CD1c-positive myeloid dendritic cell (primary cell): Measurements from ENCODE around the gene PEAK3.
A peak's percentile ranks its signal among the peaks of the same experiment; 100 is the strongest.

Experiments used
- DNase-seq: peaks from one replicate; pipeline ENCODE4 v3.0.0-alpha.2; 2016; ENCODE audit errors: extremely low spot score

Gene PEAK3

DNA sequence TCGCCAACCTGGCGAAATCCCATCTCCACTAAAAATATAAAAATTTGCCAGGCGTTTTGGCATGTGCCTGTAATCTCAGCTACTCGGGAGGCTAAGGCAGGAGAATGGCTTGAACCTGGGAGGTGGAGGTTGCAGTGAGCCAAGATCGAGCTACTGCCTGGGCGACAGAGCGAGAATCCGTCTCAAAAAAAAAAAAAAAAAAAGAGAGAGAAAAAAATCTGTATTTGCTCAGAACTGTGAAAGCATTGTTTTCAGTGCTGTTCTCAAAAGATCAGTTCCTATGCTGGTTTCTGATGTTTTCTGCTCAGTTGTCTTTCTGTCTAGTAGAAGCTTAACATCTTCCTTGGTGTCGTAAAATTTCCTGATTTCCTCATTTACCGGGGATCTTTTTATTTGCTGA is 42.8 kb downstream of the PEAK3 start:
- peak; percentile 31 for DNase-seq

DNA sequence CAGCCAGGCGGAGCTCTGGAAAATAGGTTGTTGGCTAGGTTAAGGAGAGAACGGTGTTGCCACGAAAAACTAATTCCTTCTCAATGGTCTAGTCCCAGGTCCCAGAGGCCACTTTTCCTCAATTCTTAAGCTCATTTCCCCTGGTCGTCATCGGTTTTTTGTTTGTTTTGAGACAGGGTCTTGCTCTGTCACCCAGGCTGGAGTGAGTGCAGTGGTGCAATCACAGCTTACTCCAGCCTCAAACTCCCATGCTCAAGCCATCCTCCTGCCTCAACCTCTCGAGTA is 44.2 kb downstream of the PEAK3 start:
- DNase-seq = no peak

DNA sequence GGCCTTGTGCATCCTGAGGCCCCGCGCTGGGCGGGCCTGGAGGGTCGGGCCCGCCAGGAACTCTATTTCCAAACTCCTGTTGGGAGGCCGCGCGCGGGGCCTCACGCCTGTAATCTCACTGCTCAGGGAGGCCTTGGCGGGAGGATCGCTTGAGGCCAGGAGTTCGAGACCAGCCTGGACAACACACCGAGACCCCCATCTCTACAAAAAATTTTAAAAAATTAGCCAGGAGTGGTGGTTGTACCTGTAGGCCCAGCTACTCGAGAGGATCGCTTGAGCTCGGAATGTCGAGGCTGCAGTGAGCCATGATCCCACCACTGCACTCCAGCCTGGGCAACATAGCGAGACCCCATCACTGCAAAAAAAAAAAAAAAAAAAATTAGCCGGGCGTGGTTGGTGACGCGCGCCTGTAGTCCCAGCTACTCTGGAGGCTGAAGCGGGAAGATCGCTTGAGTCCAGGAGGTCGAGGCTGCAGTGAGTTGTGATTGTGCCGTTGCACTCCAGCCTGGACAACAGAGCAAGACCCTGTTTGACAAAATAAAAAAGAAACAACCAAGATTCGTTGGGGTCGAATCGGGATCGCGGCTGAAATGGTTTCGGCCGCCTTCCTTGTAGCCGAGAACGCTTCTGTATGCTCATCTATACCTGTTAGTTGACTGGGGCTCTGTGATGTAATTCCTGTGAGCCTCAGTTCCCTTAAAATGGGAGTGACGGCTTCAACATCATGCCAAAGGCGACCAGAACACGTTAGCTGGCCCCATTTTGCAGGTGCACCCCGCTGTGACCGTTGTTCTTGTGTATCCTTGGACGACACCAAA is 44.7 kb downstream of the PEAK3 start:
- DNase-seq = no peak

DNA sequence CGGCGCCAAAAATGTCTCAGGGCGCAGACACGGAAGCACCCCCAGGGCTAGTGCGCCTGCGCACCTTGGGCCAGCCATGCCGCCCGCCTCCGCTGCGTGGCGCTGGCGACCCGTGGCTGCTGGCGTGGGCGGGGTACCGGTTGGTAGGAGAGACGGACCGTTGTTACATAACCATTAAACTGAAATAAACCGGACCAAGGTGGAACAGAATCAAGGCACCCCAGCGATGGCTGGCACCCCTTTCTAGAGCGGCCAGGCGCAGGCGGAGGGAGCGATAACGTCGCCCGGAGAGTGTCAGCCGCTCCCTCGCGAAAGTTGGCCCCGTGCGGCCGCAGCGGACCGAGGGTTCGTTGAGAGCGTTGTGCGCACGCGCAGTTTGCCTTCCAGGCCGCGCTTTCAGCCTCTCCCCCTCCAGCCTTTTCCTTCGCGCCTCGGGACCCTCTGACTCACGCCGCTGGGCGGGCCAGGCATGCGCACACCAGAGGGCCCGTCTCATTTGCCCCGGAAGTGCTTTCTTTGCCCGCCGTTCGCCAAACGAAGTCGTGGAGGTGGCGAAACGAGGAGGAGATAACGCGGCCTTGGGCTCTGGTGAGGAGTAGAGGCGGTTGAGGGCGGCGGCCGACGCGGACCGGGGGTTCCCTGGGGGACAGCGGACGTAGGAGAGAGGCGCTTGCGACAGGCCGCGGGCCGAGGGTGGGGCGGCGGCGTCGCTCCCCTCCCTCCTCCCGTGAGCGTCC is 45.5 kb downstream of the PEAK3 start, which contains the start of the genes PLEKHJ1 and SF3A2:
Gene PLEKHJ1, minus strand, starts transcription at position 16 of the 737 bp plus-strand sequence. CDS start 81 bp downstream, outside the sequence.
Gene SF3A2, plus strand, starts transcription at position 511 of the 737 bp plus-strand sequence. CDS start 6,595 bp downstream, outside the sequence.
- DNase-seq = peak; percentile 100

DNA sequence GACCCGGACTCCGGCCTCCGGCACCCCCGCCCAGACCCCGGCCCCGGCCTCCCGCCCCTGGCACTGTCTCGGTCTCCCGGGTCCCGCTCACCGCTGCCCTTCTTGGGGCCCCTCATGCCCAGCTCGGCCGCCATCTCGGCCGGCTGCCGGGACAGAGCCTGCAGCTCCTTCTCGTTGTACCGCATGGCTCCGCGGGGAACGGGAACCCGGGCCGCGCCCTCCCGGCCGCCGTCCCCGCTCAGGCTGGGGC is 46.0 kb downstream of the PEAK3 start:
- no peak for DNase-seq

DNA sequence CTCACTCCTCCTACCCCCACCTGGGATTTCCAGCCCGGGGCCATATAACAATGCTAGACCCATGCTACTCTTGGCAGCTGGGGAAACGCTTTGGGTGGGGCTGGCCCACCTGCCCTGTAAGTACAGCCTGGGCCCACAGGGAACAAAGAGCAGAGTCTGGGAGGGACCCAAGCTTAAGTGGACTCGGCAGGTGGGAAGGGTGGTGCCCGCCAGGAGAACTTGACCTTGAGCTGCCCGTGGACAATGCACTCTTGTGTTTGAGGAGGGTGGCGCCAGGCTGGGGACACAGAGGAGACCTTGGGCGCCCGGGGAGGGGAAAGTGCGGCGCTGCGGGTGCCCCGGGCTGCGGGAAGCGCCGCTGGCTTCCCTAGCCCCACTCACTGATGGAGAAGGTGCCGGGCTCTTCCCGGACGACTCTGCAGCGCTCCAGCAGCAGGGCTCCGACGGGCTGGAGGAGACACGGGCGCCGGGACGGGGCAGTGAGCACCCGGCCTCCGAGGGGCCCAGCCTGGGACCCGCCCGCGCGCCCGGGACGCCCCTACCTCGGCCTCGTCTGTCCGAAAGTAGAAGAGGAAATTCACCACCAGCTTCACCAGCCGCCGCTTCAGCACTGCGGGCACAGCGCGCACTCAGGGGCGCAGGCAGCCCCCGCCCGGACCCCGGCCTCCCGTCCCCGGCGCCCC is 46.5 kb downstream of the PEAK3 start:
- peak; percentile 13 for DNase-seq

DNA sequence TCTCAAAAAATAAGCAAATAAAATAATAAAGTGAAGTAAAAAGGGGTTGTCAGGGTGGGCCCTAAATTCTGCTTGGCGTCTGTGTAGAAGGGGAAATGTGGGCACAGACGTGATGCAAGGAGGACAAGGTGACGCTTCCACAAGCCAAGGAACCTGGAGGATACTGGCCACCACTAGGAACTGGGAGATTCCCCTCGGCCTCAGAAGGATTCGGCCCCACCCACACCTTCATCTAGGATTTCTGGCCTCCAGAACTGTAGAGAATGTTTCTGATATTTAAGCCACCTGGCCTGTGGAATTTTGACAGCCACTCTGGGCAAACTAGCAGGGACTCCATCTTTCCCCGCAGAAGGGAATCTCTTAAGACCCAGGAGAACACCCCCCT is 47.0 kb downstream of the PEAK3 start:
- peak; percentile 30 for DNase-seq

DNA sequence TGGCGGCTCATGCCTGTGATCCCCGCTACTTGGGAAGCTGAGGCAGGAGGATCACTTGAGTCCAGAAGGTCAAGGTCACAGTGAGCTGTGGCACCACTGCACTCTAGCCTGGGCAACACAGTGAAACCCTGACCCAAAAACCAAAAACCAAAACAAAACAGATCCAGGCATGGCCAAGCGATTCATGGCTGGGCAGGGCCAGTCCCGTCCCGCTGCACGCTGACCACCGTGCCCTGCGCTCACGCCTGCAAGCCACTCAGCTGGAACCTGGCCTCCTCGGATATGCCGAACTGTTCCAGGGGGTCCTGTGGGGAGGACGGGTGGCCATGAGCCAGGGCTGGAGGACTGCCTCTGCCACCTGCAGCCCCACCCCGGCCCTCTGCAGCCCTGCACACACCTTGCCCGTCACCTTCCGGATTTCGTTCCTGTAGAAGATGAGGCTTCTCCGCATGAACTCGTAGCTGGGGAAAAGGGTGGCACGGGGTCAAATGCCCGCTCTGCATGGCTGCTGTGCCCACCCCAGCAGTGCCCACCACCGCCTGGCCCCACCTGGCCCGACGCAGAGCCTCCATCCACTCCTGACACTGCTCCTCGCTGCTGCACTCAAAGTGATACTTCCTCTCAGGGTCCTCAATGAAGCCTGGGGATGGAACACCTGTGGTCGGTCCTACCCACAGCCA is 48.2 kb downstream of the PEAK3 start:
- no peak for DNase-seq

DNA sequence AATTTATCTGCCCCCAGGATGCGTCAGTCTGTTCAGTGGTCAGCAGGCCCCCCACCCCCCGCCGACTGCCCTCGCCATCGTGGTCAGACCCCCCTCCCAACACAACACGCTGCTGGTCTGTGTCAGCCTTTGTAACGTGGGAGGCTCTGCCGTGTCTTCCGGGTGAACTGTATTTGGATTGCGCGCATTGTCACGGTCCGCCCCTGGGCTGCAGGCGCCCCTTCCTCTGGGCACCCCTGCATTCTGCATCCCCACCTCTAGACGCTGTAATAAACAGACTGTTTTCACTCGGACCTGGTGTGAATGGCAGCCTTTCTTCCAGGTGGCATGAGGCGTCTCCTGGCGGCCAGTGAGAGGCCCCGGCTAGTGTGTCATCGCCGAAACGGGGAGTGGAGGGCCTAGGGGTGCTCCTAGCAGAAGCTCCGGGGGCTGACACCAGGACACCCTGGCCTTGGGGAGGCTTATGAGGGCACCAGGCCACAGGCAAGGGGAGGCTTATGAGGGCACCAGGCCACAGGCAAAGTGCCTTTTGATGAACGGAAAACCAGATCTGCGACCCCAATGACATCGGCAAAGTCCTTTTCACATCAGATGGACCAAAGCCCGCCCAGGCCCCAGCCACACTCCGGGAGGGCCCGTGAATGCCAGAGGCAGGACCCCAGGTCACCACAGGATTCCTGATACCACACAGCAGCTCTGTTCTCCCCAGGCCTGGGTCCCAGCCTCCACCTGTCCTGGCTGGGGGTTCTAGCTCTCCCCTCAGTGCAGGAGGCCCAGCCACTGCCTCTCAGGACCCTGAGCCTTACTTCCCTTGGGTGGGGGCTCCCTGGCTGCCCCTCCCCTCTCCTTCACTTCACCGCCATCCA is 49.5 kb downstream of the PEAK3 start:
- no peak for DNase-seq

DNA sequence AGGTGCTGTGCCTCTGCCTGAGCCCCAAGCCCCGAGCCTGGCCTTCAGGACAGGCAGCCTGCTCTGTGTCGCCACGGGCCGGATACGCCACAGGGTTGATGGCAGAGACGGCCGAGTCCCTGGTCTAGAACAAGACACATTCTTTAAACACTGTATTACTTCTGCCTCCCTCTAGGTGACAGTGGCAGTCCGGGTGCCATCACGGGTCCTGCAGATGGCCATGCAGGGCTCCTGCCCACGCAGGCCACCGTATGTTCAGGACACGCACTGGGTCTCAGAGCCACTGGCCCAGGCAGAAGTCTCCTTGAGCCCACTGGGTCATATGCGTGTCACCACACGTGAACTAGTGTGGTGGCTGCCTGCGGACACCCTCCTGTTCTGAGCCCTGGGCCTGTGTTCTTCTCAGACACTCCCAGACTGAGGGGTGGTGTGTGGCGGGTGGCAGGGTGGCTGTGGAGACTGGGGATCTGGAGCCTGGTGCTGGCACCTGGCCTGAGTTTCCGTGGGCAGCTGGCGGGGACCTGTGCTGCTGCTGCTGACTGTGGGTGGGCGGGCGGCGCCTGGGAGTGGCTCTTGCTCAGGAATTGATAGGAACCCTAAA is 50.3 kb downstream of the PEAK3 start:
- no peak for DNase-seq

DNA sequence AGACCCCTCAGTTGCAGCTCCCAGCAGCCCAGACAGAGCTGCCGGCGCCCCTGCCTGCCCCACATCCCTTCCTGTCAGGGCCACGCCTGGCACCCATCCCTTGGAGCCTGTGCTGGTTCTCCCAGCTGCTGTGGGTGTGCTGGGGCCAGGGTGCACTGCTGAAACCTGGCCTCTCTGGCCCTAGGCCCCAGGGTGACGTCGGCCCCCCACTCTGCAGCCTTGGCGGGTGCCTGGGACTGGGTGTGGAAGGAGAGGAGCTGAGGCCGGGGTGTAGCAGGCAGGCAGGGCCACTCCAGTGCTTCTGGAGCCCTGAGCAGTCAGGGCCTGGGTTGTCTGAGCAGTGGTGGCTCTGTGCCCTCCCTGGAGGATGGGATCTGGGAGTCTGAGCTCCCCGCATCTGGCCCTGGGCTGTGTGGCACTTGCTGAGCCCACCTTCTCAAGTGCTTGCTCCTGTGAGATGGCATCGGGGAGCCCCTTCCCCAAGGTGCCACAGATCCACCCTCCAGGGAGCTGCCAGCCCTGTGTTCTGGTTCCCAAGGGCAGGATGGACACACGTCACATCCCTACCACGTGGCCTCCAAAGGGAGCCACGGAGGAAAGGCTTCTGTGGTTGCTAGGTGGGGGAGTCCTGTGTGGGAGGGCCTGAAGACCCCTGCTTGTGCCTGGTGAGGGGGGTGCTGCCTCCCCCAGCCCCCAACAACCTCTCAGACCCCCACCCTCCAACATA is 51.0 kb downstream of the PEAK3 start:
- DNase-seq = no peak

DNA sequence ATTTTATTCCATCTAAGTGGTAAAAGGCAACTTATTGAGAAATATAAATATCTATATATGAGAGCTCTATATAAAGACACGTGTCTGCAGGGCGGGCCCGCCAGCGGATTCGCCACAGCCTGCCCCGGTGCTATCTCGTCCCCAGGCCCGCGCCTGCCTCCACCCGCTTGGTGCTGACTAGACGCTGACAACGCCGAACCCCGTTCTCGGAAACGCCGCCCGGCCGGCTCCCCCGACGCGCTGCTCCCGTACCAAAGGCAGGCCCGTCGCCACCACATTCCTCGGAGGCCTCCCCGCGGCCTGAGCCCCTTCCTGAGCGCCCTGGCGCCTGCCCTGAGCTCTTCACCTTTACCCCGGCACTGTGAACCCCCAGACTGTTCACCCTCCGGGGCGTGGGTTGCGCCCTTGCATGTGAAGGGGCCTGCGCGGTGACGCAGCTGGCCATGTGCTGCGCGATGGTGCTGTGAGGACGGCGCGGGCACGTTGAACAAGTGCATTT is 51.9 kb downstream of the PEAK3 start:
- DNase-seq = no peak

DNA sequence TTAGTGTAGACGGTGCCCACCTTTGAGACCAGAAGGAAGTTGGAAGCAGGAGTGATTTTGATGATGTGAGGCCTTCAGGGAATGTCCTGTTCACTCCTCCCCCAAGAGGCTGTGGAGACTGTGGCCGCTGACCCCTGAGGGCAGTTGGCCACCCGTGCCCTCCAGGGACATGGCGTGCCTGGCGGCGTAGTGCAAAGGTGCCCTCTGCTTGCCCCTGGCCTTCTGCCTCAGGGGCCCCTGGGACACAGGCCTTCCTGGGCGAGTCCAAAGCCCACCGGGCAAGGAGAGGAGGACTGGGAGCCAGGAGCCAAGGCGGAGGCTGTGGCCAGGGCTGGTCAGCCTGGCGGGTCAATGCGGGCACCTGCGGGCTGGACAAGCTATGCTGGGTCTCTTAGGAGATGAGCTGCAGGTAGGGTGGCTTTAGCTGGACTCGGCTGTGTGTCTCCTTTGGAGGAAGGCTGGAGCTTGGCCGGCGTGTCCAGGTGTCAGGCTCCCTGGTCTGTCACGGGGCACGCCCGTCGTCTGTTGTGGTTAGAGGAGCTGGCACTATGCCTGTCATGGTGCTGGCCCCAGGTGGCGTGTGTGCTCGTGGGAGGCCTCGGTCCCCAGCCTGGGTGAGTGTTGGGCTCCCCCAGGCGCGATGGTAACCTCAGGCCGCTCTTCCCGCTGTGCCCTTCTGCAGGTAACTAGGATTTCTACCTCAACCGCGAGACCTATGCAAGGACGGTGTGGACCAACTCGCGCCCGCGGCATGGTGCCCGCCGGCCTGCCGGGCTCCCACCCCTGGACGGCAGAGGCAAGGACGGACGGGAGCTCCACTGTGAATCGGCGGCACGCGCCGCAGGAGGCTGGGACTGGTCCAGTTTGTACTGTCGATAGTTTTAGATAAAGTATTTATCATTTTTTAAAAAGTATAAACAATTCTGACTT is 52.6 kb downstream of the PEAK3 start:
- DNase-seq = no peak

DNA sequence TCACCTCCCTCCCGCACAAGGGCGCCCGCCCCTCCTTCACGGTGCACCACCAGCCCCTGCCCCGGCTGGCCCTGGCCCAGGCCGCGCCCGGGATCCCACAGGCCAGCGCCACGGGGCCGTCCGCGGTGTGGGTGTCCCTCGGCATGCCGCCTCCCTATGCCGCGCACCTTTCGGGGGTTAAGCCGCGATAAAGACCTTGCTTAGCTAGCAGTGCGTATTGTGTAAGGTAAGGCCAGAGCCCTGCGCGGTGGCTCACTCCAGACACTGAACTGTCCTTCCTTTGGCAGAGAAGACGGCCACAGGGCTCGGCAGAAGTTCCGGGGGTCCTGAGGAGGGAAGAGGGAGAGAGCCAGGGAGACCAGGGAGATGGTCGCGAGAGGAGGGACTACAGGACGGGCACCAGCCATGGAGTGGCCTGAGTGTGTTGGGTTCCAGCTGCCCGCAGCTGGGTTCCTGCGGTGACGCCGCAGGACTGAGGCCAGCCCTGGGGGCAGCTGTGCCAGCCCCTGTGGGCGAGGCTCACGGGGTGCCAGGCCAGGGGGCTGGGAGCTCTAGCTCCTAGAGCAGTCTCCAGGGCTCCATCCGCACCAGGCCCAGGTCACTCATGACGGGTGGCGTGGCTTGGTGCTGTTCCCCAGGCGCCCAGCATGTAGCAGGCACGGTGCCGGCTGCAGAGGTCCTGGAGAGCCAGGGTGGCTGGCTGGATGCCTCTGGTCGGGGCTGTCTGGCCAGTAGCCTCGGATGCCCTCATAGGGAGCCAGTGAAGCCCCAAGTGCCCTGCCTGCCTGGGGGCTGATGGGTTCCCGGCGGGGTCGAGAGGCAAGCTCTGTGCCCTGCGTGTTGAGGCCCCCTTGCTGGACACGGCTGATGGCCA is 53.6 kb downstream of the PEAK3 start:
- DNase-seq = no peak

DNA sequence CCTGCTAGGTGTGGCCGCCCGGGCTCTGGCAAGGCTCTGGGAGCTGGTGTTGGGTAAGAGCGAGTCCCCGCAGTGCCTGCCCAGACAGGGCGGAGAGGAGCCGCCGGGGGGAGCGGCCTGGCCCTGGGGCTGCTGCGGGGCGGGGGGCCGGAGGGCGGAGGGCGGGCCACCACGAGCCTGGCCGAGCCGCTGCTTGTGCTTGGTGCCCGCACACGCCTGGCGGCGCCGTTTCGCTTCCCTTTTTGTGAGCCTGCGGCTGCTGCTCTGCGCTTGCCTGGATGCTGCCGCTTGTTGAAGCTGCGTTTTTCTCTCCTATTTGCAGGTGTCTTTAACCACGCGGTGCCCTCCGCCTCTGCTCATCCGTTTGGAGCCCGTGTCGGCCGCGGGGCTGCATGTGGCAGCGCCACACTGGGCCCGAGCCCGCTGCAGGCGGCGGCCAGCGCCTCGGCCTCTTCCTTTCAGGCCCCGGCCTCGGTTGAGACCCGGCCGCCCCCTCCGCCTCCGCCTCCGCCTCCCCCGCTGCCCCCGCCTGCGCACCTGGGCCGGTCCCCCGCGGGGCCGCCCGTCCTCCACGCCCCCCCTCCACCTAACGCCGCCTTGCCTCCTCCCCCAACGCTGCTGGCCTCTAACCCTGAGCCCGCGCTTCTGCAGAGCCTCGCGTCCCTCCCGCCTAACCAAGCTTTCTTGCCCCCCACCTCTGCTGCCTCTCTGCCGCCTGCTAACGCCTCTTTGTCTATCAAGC is 54.4 kb downstream of the PEAK3 start:
- DNase-seq = peak; percentile 76

DNA sequence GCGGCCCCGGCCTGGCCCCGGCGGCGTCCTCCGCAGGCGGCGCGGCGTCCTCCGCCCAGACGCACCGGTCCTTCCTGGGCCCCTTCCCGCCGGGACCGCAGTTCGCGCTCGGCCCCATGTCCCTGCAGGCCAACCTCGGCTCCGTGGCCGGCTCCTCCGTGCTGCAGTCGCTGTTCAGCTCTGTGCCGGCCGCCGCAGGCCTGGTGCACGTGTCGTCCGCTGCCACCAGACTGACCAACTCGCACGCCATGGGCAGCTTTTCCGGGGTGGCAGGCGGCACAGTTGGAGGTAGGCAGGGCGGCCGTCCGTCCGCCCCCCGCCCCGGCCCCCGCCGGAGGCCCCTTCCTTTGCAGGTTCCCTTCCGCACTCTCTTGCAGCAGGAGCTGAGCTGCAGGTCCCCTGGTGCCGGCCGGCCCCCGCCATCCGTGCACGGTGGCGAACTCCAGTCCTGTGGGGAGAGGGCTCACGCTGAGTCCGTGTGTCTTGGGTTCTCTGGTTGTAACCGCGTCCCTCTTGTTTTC is 55.1 kb downstream of the PEAK3 start:
- no peak for DNase-seq
